HG03571 (cell line): ENCODE measurements around the gene FHDC1.
"Not testable (repeated sequence)": the region's sequence is repeated elsewhere in the genome, so short reads cannot be mapped to it uniquely, and the experiment has no call there.

Experiments
- ATAC-seq: cut with Tn5 transposase; IDR thresholded peaks from one replicate; pipeline ENCODE4 v1.9.1; 2021; ENCODE audit not compliant: unreplicated experiment

The FHDC1 gene

GRCh38 chr4:152935631-152936445 is at the start of gene FHDC1:
TSS of gene FHDC1 (plus strand) at chr4:152936323. CDS start at chr4:152943058, 6,735 bp downstream.
- no peak for ATAC-seq

- no peak for ATAC-seq
Observed at GRCh38 chr4:152887981-152888380, 48.1 kb upstream of the FHDC1 start.

- ATAC-seq = no peak
Observed at GRCh38 chr4:152892974-152893373, 43.1 kb upstream of the FHDC1 start.

- ATAC-seq = no peak
Observed at GRCh38 chr4:152894673-152895072, 41.5 kb upstream of the FHDC1 start.

- no peak for ATAC-seq
Observed at GRCh38 chr4:152896811-152897210, 39.3 kb upstream of the FHDC1 start.

- not testable (repeated sequence) for ATAC-seq
Observed at GRCh38 chr4:152898133-152898532, 38.0 kb upstream of the FHDC1 start.

- ATAC-seq = no peak
Observed at GRCh38 chr4:152898606-152899005, 37.5 kb upstream of the FHDC1 start.

GRCh38 chr4:152900395-152900794 is 35.7 kb upstream of the FHDC1 start:
- no peak for ATAC-seq

GRCh38 chr4:152901205-152901604 is 34.9 kb upstream of the FHDC1 start:
- ATAC-seq = no peak

- no peak for ATAC-seq
Observed at GRCh38 chr4:152903658-152904057, 32.5 kb upstream of the FHDC1 start.

GRCh38 chr4:152909901-152910300 is 26.2 kb upstream of the FHDC1 start:
- no peak for ATAC-seq

GRCh38 chr4:152910521-152910920 is 25.6 kb upstream of the FHDC1 start:
- ATAC-seq = no peak

GRCh38 chr4:152917543-152918395 is 18.4 kb upstream of the FHDC1 start:
- no peak for ATAC-seq

GRCh38 chr4:152919826-152920225 is 16.3 kb upstream of the FHDC1 start:
- ATAC-seq = no peak

GRCh38 chr4:152920768-152921167 is 15.4 kb upstream of the FHDC1 start:
- ATAC-seq = no peak

- no peak for ATAC-seq
Observed at GRCh38 chr4:152921284-152921683, 14.8 kb upstream of the FHDC1 start.

- no peak for ATAC-seq
Observed at GRCh38 chr4:152925851-152926250, 10.3 kb upstream of the FHDC1 start.

GRCh38 chr4:152926959-152927358 is 9.2 kb upstream of the FHDC1 start:
- no peak for ATAC-seq

GRCh38 chr4:152927737-152928136 is 8.4 kb upstream of the FHDC1 start:
- no peak for ATAC-seq

GRCh38 chr4:152928286-152928685 is 7.8 kb upstream of the FHDC1 start:
- ATAC-seq = no peak

- ATAC-seq = no peak
Observed at GRCh38 chr4:152929888-152930287, 6.2 kb upstream of the FHDC1 start.

GRCh38 chr4:152935143-152935542 is 980 bp upstream of the FHDC1 start:
- no peak for ATAC-seq
